ENCODE data around the gene FERMT1.
"Not testable (repeated sequence)": the region's sequence is repeated elsewhere in the genome, so short reads cannot be mapped to it uniquely, and the experiment has no call there.

Gene FERMT1

DNA sequence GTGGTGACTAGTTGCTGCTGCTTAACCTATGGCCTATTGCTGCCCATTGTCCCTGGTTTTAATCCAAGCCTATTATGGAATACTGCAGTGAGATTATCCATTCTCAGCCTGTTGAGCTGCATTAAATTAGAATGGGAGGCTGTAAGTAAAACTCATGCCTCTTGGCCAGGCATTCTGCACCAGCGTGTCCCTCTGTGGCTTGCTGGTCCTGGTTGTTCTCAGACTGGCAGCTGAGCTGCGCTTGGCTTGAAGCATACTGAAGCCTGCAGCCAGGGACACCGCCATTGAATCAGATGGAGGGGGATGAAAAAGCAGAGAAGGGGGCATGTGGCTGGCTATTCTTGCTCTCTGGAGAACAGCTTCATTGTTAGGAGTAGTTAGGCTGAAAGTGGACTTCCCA lies 84.6 kb downstream of the FERMT1 start:
- peak in 1 of 2 donors; percentile 12 for DNase-seq

DNA sequence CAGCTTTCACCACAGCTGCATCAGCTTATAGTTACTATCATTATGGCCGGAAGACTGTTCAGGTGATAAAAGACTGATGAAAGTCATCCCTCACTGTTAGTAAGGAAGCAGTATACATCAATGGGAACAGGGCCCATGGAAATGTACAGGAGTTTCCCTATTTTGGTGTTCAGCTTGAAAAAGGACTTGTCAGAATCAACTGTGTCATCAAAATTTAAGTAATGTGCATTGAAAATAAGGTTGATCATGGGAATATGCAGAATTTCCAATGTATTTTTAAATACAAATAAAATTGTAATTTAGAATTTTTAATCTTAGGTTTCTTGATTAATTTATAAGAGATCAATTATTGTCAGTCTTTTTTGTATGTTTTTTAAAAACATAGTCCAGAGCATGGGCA lies 85.7 kb downstream of the FERMT1 start:
- no peak for DNase-seq

DNA sequence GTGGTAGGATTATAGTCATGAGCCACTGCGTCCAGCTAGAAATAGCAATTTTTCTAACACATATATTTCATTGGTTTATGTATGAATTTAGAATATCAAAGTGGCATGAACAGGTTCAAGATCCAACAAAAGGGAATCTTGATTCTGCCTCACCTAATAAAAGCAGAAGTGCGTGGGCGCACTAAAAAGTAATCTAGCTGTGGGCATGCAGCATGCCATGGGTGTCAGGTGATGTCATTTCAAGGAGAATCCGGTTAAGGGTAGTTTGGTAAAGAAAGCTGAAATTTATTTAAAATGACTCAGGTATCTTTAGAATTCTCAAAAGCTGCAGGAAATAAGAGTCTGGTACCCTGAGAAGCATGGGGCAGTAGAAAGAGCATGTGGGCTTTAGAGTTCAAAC lies 86.6 kb downstream of the FERMT1 start:
- DNase-seq, result no peak

DNA sequence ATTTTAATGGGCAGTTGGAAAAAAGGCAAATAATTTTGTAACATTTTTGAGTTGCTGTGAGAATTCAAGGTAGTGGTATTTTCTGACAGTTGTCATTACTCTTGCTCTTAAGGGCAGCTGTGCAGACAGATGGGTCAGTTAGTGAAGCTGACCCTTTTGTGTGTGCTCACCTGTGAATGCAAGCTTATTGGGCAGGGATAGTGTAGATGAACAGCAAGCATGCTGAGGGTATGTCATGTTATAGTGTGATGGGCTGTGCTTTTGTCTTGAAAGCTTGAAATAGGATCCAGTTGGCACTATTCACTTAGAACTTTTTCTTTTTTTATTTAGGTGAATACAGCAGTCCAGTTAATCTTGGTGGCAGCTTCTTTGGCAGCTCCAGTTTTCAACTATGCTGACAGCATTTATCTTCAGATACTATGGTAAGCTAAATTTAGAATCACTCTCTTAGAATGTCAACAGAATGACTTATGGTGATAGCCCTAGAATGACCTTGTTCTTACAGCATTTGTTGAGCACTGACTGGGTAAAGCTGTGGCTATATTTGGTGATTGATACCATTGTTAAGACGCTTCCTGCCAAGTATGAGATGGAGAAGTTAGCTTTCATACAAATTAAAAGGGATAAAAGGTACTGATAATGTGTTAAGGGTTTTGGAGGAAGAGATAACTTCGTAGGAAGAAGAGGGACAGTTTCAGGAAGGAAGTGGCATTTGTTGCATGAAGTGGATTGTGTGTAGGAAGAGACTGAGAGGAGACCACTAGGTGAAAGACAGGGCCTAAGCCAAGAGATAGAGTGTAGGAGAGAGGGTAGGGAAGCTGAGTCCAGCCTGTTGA lies 88.5 kb downstream of the FERMT1 start:
- no peak for DNase-seq

DNA sequence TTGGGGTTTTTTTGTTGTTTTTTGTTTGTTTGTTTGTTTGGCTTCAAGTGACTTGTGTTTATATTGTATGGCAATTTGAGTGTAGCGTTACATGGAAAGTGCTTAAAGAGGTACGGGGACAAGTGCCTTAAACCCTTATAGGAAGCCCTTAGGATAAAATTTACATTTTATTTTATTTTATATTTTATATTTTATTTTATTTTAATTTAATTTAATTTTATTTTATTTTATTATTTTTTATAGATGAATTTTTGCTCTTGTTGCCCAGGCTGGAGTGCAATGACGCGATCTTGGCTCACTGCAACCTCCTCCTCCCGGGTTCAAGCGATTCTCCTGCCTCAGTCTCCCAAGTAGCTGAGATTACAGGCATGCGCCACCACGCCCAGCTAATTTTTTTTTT lies 89.9 kb downstream of the FERMT1 start:
- not testable (repeated sequence) for DNase-seq

DNA sequence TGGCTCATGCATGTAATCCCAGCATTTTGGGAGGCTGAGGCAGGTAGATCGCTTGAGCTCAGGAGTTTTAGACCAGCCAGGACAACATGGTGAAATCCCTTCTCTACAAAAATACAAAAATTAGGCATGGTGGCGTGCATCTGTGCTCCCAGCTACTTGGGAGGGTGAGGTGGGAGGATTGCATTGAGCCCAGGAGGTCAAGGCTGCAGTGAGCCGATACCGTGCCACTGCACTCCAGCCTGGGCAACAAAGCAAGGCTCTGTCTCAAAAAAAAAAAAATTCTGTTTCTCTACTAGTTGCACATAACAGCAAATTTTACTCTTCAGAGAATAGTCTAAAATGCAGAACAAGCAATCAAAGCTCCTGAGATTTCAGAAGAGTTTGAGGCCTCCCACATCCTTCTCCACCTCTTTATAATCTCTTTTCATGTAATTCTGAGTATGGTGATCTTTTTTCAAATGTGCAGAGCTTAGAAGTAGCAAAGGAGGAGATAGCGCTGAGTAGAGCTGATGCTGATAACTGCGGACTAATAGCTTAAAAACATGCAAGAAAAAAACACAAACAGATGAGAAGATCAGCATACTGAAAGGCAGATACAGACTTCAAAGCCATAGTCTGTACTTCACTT lies 92.3 kb downstream of the FERMT1 start:
- no peak for DNase-seq

DNA sequence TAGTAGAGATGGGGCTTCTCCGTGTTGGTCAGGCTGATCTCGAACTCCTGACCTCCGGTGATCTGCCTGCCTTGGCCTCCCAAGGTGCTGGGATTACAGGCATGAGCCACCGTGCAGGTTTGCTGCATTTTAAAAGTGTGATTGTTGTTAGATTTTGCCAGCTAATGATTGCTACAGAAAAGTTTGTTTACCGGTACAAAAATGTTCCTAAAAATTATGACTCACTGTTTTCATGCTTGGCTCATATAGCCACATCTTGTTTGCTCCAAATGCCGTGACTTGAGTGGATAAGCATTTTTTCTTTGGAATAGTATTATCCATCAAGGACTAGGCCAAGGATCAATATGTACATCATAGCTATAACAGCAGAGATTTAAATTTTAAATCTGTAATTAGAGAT lies 93.3 kb downstream of the FERMT1 start:
- DNase-seq, result no peak

DNA sequence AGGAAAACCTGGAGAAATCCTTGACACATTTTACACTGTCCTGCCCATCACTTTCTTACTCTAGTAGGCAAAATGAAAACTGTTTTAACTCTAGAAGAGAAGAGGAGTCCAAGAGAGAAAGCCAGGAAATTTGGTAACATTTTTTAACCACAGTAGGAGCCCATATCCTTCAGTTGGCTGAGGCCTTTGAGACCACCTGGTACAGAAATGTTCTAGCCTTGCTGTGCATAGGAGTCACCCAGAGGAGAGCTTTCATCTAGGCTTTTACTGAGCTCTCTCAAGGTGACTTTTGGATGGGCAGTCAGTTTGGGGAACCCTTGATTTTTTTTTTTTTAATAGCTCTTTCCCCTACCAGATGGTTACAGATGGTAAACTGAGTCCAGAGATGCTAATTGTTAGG lies 94.0 kb downstream of the FERMT1 start:
- DNase-seq, result no peak

DNA sequence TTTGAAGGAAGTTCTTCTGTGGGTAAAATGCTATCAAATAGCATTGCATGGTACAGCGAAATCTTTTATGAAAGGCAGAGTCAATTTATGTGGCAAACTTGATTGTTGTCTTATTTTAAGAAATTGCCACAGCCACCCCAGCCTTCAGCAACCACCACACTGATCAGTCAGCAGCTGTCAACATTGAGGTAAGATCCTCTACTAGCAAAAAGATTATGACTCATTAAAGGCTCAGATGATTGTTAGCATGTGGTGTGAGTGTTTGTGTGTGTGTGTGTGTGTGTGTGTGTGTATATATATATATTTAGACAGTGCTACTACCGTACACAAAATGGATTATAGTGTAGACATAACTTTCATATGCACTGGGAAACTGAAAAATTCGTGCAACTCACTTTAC lies 96.8 kb downstream of the FERMT1 start:
- no peak for DNase-seq
